SK-MEL-5 (cell line): ENCODE results near the gene DUS3L. TPM values are rescaled to one million over a fixed set of nuclear protein-coding genes. Genes with fewer than 3 reads are reported as not detected.
A peak's percentile ranks its signal among the peaks of the same experiment; 100 is the strongest.

ENCODE experiments used
- DNase-seq: peaks from one replicate; pipeline ENCODE4 v3.0.0-alpha.2; 2016; ENCODE audit warnings: low read depth, low spot score
- in situ Hi-C: cut with HindIII; loops from 2 replicates; pipeline ENCODE4 v1.10.0; 2016; ENCODE audit warnings: low sequenced_read_pairs, high pct_unique_total_duplicates, low pct_unique_long_range_greater_than_20kb
- polyA plus RNA-seq, 2 experiments: library from polyadenylated mRNA; depleted of rRNA; stranded (reverse); fragments of >200 nt; gene quantifications; 2 replicates each; pipeline ENCODE4 v1.2.3, GENCODE V29; 2015
- total RNA-seq: library from RNA; depleted of rRNA; stranded (reverse); fragments of >200 nt; shearing (Covaris generic); gene quantifications from 2 replicates; pipeline ENCODE4 v1.2.3, GENCODE V29; 2014; rRNA removed

The DUS3L gene
- 51.6 and 52.9 TPM in 2 replicates for total RNA-seq
- 50.0 and 53.6 TPM in 2 replicates for polyA plus RNA-seq (2015; cell fraction: cytosol; rRNA removed)
- polyA plus RNA-seq (2015; cell fraction: nucleus; rRNA removed) = 158 and 202 TPM in 2 replicates

DNA sequence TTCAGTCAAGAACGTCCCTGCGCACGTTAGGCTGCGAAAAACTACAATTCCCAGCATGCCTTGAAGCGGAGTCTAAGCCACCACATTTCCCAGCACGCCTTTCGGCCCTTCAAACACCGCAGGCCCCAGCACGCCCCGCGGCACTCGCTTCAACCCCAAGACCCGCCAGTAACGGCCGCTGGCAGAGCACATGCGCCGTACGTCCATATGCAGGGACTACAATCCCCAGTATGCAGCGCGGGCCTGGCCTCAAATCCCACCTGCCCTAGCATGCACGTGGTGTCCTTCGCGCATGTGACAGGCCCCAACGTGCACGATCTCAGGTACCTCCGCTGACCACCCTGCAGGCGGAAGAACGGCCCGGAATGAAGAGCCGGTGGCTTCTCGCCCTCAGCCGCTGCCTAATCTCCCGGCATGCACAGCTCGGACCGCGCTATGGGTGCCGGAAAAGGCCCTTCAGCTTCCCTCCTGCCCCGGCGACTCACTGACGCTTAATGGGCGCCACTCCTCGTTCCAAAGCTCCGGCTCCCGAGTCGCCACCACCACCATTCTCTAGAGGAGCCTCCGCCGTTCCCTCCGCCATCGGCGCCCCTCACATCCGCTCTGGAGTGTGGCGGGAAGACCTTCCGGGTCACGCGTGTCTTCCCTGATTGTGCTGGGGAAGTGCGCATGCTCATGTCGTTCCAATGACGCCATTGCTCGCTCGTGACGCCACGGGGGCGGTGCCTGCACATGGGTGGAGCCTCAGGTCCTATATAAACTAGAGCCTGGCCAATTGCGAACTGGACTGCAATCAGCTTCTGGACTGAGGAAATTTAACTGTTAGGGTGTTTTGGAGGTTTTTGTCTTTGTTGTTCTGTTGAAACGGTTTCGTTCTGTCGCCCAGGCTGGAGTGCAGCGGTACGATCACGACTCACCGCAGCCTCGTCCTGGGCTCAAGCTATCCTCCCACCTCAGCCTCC is at the start of gene DUS3L:
DUS3L (minus strand) TSS at position 605 of the 962 bp plus-strand sequence; CDS start at position 583, 22 bp downstream.
- in situ Hi-C loops = no loop called here
- DNase-seq = peak; percentile 97

GRCh38 chr19:5839065-5840017 is 48.4 kb upstream of the DUS3L start, which contains the start of gene FUT6:
Gene FUT6, minus strand, starts transcription at chr19:5839702. Its CDS starts 7,135 bp downstream, at chr19:5832567.
- DNase-seq = no peak
- in situ Hi-C loops = no loop called here

GRCh38 chr19:5838353-5839064 is 47.5 kb upstream of the DUS3L start:
- no peak for DNase-seq
- in situ Hi-C loops = no loop called here

GRCh38 chr19:5837761-5838352 is 46.9 kb upstream of the DUS3L start:
- in situ Hi-C loops = no loop called here
- no peak for DNase-seq

DNA sequence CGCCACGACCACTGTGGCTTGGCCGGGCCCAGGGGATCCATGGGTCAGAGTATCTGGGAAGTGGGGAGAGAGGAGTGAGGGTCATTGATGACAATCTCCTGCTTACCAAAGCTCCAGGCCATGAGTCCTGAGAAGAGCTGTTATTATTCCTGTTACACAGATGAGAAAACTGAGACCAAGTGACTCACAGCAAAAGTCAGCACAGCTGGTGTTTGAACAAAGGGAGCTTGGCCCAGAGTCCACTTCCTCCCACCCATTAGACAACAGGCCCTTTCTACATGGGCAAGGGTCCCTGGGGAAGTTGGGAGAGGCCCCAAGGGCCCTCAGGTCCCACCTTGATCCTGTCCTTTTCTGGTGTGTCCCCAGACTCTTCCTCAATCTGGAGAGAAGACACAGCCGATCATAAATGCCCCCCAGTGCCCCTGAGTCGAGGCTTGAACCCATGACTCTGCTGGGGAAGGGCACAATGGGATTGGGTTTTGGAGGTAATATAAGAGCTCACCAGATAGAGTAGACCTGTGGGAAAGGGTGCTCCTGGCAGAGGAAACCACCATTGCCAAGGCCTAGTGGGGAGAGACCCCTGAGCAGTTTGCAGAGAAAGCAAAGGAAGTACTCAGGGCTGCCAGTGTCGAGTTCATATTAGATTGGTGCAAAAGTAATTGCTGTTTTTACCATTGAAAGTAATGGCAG is 41.7 kb upstream of the DUS3L start:
- in situ Hi-C loops = no loop called here
- DNase-seq = peak; percentile 26

- DNase-seq = no peak
- in situ Hi-C loops = no loop called here
Observed at GRCh38 chr19:5832061-5832460, 41.1 kb upstream of the DUS3L start.

DNA sequence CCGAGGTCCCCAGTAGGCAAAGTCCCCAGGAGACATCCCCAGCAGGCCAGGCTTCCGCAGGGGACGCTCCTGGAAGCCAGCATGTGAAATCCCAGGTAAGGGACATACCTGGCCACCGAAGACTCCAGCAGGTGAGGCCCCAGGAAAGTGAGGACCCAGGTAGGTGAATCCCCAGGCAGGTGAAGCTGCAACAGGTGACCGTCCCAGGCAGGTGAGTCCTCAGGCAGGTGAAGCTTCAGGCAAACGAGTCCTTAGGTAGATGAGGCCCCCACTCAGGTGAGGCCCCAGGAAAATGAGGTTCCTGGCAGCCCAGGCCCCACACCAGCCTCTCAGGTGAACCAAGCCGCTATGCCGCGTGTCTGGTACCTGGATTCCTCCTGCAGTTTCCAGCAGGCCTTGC is 40.2 kb upstream of the DUS3L start:
- in situ Hi-C loops = no loop called here
- no peak for DNase-seq

GRCh38 chr19:5829567-5830310 is 38.8 kb upstream of the DUS3L start:
- DNase-seq = no peak
- in situ Hi-C loops = no loop called here

DNA sequence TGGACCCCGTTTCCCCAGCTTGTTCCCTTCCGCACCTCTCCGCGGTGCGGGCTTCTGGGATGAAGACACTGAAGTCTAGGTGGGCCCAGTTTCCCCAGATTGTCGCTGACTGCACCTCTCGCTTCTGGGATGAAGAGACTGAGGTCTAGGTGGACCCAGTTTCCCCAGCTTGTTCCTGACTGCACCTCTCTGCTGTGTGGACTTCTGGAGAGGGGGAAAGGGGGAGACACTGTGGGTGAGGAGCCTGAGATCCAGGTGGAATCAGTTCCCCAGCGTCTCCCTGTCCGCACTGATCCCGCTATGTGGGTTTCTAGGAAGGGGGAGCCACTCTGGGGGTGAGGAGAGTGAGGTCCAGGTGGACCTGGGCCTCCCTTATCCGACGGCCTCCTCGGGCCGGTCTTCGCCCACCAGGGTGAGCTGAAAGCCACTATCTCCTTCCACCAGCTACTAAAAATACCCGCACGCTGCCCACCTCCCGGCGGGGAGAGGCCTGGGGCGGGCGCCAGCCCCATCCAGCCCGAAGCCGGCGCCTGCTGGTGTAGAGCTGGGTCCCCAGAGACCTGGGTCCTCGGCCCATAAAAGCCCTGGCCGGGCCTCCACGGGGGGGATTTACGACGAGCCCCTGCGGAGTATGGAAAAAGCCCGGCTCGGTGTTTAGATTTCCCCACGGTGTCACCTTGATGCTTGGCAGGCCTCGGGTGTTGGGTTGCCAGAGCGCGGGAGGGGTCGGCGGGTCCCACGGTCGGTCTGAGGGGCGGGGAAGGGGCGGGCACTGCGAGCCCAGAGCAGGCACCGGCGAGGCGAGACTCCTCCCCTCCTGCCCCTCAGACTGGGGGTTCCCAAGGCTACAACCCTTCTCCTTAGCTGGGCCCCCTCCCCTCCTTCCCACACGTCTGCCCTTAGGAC is 38.0 kb upstream of the DUS3L start:
- no peak for DNase-seq
- in situ Hi-C loops = no loop called here

GRCh38 chr19:5827891-5828660 is 37.1 kb upstream of the DUS3L start:
- no peak for DNase-seq

GRCh38 chr19:5827342-5827890 is 36.5 kb upstream of the DUS3L start:
- in situ Hi-C loops = no loop called here
- DNase-seq = no peak

More at GRCh38 chr19:5827891-5828660, 37.1 kb upstream of the DUS3L start:
- in situ Hi-C loops = no loop called here

- in situ Hi-C loops = no loop called here
- DNase-seq = no peak
Observed at GRCh38 chr19:5826531-5827341, 35.8 kb upstream of the DUS3L start.

DNA sequence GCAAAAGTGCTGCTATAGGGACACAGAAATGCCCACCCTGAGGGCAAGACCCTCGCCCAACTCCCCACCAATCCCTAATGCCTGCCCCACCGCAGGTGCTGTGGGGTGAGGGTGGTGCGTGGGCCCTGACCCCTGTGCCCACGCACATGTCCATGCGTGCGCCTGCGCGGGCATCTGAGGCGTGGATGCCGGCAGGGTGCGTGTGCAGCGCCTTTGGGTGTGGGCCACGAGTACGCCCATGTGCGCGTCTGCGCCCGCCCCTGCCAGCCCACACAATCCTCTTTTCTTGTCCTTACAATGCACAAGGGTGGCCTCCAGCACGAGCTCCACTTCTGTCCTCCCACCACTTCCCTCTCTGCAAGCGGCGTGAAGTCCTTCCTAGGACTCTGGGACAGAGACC is 34.2 kb upstream of the DUS3L start:
- in situ Hi-C loops = no loop called here
- DNase-seq = peak; percentile 76
